ENCODE measurements around the gene ZNRF1. TPM values are rescaled to one million over a fixed set of nuclear protein-coding genes. Genes with fewer than 3 reads are reported as not detected.
"Not testable (repeated sequence)": the region's sequence is repeated elsewhere in the genome, so short reads cannot be mapped to it uniquely, and the experiment has no call there.

Gene ZNRF1
- total RNA-seq, 4 donors from 2014 or later, result 12.8 to 24.1 (median 19.0) TPM

- no peak overlapping the region for H3K4me3 ChIP-seq
- H3K9me3 ChIP-seq, result no peaks in the 10 kb centered on the region
- H3K4me1 ChIP-seq, result peaks cover 11 to 66% (median 25%) of the 10 kb centered on the region in 3 donors
- no peak for ATAC-seq
- peak overlapping the region in 2 of 4 donors; percentile 79 to 85 for H3K27ac ChIP-seq
- no peaks in the 10 kb centered on the region for H3K27me3 ChIP-seq
- WGBS, 2 donors (ENCODE audit: low coverage in 1 of 2), result 90 to 95% methylated on average over 2 of the region's 2 CpGs
- no peaks in the 10 kb centered on the region for H3K36me3 ChIP-seq
- TF ChIP-seq POLR2AphosphoS5 (IDR thresholded peaks at IDR 0.05) (no peak), EP300 (IDR thresholded peaks at IDR 0.05) (no peak), POLR2A (IDR thresholded peaks at IDR 0.05) (no peak), CTCF (IDR thresholded peaks at IDR 0.05) (no peak)
Measured at GRCh38 chr16:75014318-75014717, 15.5 kb downstream of the ZNRF1 start.

DNA sequence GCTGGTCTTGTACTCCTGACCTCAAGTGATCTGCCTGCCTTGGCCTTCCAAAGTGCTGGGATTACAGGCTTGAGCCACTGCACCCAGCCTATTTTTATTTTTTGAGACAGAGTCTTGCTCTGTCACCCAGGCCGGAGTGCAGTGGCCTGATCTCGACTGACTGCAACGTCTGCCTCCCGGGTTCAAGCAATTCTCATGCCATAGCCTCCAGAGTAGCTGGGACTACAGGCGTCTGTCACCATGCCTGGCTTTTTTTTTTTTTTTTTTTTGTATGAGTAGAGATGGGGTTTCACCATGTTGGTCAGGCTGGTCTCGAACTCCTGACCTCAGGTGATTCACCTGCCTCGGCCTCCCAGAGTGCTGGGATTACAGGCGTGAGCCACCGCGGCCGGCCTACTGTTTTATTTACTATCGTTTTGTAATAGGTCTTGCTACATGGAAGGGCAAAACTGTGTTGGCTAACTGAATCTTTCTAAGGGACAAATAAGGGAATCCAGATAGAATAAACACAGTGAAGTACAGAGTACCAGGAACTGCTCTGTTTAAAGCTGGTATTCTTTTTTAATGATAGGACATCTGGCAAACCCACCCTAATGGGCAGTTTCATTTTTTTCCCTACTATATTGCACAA lies 17.7 kb downstream of the ZNRF1 start:
- H3K4me3 ChIP-seq, H3K27me3 ChIP-seq, H3K9me3 ChIP-seq, ATAC-seq, H3K36me3 ChIP-seq: not testable (repeated sequence)
- peak; percentile 50 for TF ChIP-seq POLR2AphosphoS5 (IDR thresholded peaks at IDR 0.05)
- WGBS, 2 donors (ENCODE audit: low coverage in 1 of 2), result 65 to 100% methylated on average over 5 to 12 of the region's 12 CpGs
- H3K27ac ChIP-seq, result peak overlapping the region in 1 of 4 donors; percentile 36
- peaks cover 9 to 48% (median 19%) of the 10 kb centered on the region in 3 donors for H3K4me1 ChIP-seq

DNA sequence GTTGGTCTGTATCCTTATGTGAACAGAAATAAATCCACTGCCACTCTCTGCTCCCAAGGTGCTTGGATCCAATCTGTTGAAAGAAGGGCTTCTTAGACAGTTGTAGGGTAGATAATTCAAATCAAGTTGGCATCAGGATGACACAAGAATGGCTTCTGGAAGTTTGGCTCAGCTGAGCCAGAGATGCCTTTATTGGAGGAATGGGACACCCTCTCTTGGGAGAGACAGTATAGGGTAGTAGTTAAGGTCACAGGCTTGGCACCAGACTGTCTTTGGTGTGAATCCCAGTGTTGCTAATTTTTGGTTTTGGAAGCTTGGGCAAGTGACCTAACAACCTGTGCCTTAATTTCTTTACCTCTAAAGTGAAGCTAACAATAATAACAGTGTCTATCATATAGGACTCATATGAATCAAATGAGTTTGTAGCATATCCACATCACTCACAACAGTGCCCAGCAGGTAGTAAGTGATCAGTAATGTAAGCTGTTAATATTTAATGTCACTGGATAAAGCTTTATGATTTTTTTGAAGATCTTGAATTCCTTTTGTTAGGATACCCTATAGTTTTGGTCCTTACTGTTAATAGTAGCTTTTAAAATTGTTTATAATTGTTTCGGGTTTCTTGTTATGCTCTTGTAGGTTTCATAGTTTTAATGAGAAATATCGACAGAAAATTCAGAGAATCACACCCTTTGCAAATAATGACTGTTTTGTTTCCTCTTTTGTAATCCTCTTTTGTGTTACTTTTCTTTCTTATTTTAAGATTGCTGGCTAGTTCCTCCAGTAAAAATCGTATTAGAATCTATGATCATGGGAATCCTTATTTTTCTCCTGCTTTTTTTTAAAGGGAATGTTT lies 19.1 kb downstream of the ZNRF1 start:
- WGBS, 2 donors (ENCODE audit: low coverage in 1 of 2), result 48 to 52% methylated on average over 3 of the region's 3 CpGs
- H3K4me1 ChIP-seq, result peaks cover 0 to 35% (median 6%) of the 10 kb centered on the region in 3 donors
- no peak overlapping the region for H3K4me3 ChIP-seq
- no peak for TF ChIP-seq CTCF (IDR thresholded peaks at IDR 0.05)
- TF ChIP-seq EP300 (IDR thresholded peaks at IDR 0.05), result no peak
- no peak for TF ChIP-seq POLR2A (IDR thresholded peaks at IDR 0.05)
- no peak for TF ChIP-seq POLR2AphosphoS5 (IDR thresholded peaks at IDR 0.05)
- no peaks in the 10 kb centered on the region for H3K36me3 ChIP-seq
- H3K27me3 ChIP-seq, result no peaks in the 10 kb centered on the region
- H3K9me3 ChIP-seq, result peaks cover 0 to 6% (median 0%) of the 10 kb centered on the region in 3 donors
- peak overlapping the region in 2 of 4 donors; percentile 12 to 36 for H3K27ac ChIP-seq
- no peak for ATAC-seq

- peaks cover 0 to 26% (median 6%) of the 10 kb centered on the region in 3 donors for H3K4me1 ChIP-seq
- H3K27ac ChIP-seq, result no peak overlapping the region
- TF ChIP-seq POLR2AphosphoS5 (IDR thresholded peaks at IDR 0.05) (no peak), EP300 (IDR thresholded peaks at IDR 0.05) (no peak), POLR2A (IDR thresholded peaks at IDR 0.05) (no peak), CTCF (IDR thresholded peaks at IDR 0.05) (no peak)
- H3K4me3 ChIP-seq, result no peak overlapping the region
- no peaks in the 10 kb centered on the region for H3K27me3 ChIP-seq
- ATAC-seq, result no peak
- H3K36me3 ChIP-seq, result no peaks in the 10 kb centered on the region
- WGBS, 2 donors (ENCODE audit: low coverage in 1 of 2), result 80% methylated on average over 7 of the region's 8 CpGs; no CpG with 5 or more reads in 1 of the 2 donors
- peaks cover 0 to 6% (median 0%) of the 10 kb centered on the region in 3 donors for H3K9me3 ChIP-seq
Measured at GRCh38 chr16:75019007-75019406, 20.2 kb downstream of the ZNRF1 start.

- 100% methylated on average over 3 to 6 of the region's 7 CpGs for WGBS, 2 donors (ENCODE audit: low coverage in 1 of 2)
- Histone ChIP-seq H3K36me3 (no peaks in the 10 kb centered on the region), H3K9me3 (peaks cover 0 to 6% (median 0%) of the 10 kb centered on the region in 3 donors), H3K4me3 (no peak overlapping the region), H3K4me1 (peaks cover 0 to 31% (median 6%) of the 10 kb centered on the region in 3 donors), H3K27me3 (no peaks in the 10 kb centered on the region), H3K27ac (no peak overlapping the region)
- no peak for TF ChIP-seq CTCF (IDR thresholded peaks at IDR 0.05)
- no peak for ATAC-seq
Measured at GRCh38 chr16:75019586-75019985, 20.8 kb downstream of the ZNRF1 start.
